K562 (cell line): Measurements from ENCODE around the gene DCAF6. TPM values are rescaled to one million over a fixed set of nuclear protein-coding genes. Genes with fewer than 3 reads are reported as not detected.

Source experiments
- BHLHE40 ChIP-seq: IDR thresholded peaks from 2 replicates; pipeline ENCODE4 v1.6.1; 2011; ENCODE audit warnings: low read length, improper control_type of control experiment
- CCAR2 ChIP-seq: fragments of 200-400 bp; formaldehyde crosslinking; IDR thresholded peaks from 2 replicates; pipeline ENCODE4 v1.6.1; 2017; ENCODE audit warnings: mild to moderate bottlenecking, low read depth, low read length
- CEBPB ChIP-seq: fragments of 450-650 bp; IDR thresholded peaks from 2 replicates; pipeline ENCODE4 v1.6.1; 2016; ENCODE audit warnings: missing genetic modification characterization, missing compliant biosample characterization
- HDAC1 ChIP-seq, 2 experiments: fragments of 450-650 bp; IDR thresholded peaks; 2 replicates each; pipeline ENCODE4 v1.6.1; 2016 to 2017; ENCODE audit warnings: inconsistent platforms in 1 of 2, mild to moderate bottlenecking in 1 of 2, moderate library complexity in 1 of 2
- NEUROD1 ChIP-seq: fragments of 150-350 bp; IDR thresholded peaks from 2 replicates; pipeline ENCODE4 v1.6.1; 2014; ENCODE audit warnings: borderline replicate concordance, low read length, low read depth; ENCODE audit not compliant: partially characterized antibody
- PHF8 ChIP-seq: fragments of 200-600 bp; sonication (generic); IDR thresholded peaks from 2 replicates; pipeline ENCODE4 v1.6.1; 2012; ENCODE audit warnings: mixed run types, mild to moderate bottlenecking, inconsistent platforms, low read length, moderate library complexity, borderline replicate concordance
- RB1 ChIP-seq: fragments of 450-650 bp; IDR thresholded peaks from 2 replicates; pipeline ENCODE4 v1.6.1; 2017; ENCODE audit warnings: low read depth, mild to moderate bottlenecking
- SLC30A9 ChIP-seq: fragments of 250-450 bp; sonication (Bioruptor Pico); IDR thresholded peaks from 2 replicates; pipeline ENCODE4 v1.8.0; 2022; ENCODE audit warnings: mild to moderate bottlenecking, moderate library complexity
- TEAD2 ChIP-seq: fragments of 450-650 bp; IDR thresholded peaks from 2 replicates; pipeline ENCODE4 v1.6.1; 2016; ENCODE audit warnings: missing genetic modification characterization, control low read depth, missing compliant biosample characterization
- U2AF1 ChIP-seq: fragments of 200-400 bp; formaldehyde crosslinking; optimal IDR thresholded peaks from 2 replicates; pipeline ENCODE3; 2017; ENCODE audit warnings: mild to moderate bottlenecking, low read depth, low read length, moderate library complexity
- ZBTB7A ChIP-seq: IDR thresholded peaks from 2 replicates; pipeline ENCODE4 v1.6.1; 2011; ENCODE audit warnings: low read depth, mild to moderate bottlenecking, low read length, moderate library complexity, borderline replicate concordance; ENCODE audit not compliant: control insufficient read depth
- ZBTB9 ChIP-seq: fragments of 450-650 bp; formaldehyde crosslinking; IDR thresholded peaks from 2 replicates; pipeline ENCODE4 v1.4.0; 2020; ENCODE audit warnings: mild to moderate bottlenecking, moderate library complexity
- ZKSCAN1 ChIP-seq: fragments of 150-350 bp; IDR thresholded peaks from 2 replicates; pipeline ENCODE4 v1.6.1; 2016; ENCODE audit warnings: low read depth, low read length
- ZNF24 ChIP-seq: fragments of 450-650 bp; IDR thresholded peaks from 2 replicates; pipeline ENCODE4 v1.6.1; 2016
- ZNF311 ChIP-seq: fragments of 250-450 bp; sonication (Bioruptor Pico); IDR thresholded peaks from 2 replicates; pipeline ENCODE4 v1.4.0; 2020; ENCODE audit warnings: mild to moderate bottlenecking, moderate library complexity
- ZNF318 ChIP-seq, 2 experiments: fragments of 450-650 bp; IDR thresholded peaks; 2 replicates each; pipeline ENCODE4 v1.6.1; 2016; ENCODE audit warnings: mild to moderate bottlenecking in 2 of 2, borderline replicate concordance in 1 of 2, low read depth in 1 of 2, moderate library complexity in 1 of 2
- ZNF436 ChIP-seq: fragments of 250-450, 450-650 bp; sonication (Bioruptor Pico); formaldehyde crosslinking; IDR thresholded peaks from 2 replicates; pipeline ENCODE4 v1.7.0; 2020; ENCODE audit warnings: mild to moderate bottlenecking
- ZNF444 ChIP-seq: fragments of 250-450 bp; sonication (Bioruptor Pico); IDR thresholded peaks from 2 replicates; pipeline ENCODE4 v1.4.0; 2020; ENCODE audit warnings: mild to moderate bottlenecking, moderate library complexity
- ZNF511 ChIP-seq: sonication (generic); formaldehyde crosslinking; IDR thresholded peaks from 2 replicates; pipeline ENCODE4 v1.8.0; 2022; ENCODE audit warnings: mild to moderate bottlenecking, missing genetic modification reagents
- polyA plus RNA-seq, 8 experiments: library from polyadenylated mRNA; depleted of rRNA in 4 of 8; stranded (reverse) in 5 of 8; unstranded in 3 of 8; fragments of >200 nt; fragmentation: Nextera tagmentation in 2 of 8; fragmentation: Illumina TruSeq in 1 of 8; extraction: Ambion mirVana in 2 of 8; extraction: Trizol in 1 of 8; gene quantifications; 2 replicates each; pipeline versions ENCODE4 v1.2.1 to v1.2.3, GENCODE V29; 2011 to 2014; ENCODE audit warnings: inconsistent platforms in 1 of 8, missing spikeins in 1 of 8
- total RNA-seq, 7 experiments: library from RNA; depleted of rRNA in 6 of 7; stranded (reverse); fragments of >200 nt in 6 of 7; fragmentation: Illumina TruSeq in 2 of 7; extraction: Trizol in 2 of 7; gene quantifications; 2 replicates each; pipeline versions ENCODE4 v1.2.1 to v1.2.3, GENCODE V29; 2011 to 2021; ENCODE audit warnings: low replicate concordance in 1 of 7

Gene DCAF6
- total and polyA plus RNA-seq, 9 of the 15 experiments (the other 6 are each of a cell fraction or from before 2014, with no cell fraction given) = 19.1 to 102 (median 46.3) TPM

GRCh38 chr1:167984886-167985489 is 48.5 kb downstream of the DCAF6 start (continued):
- TF ChIP-seq PHF8 (no peak), ZNF436 (CRISPR knock-in tag) (no peak), ZNF444 (CRISPR knock-in tag) (no peak), ZBTB7A (no peak), SLC30A9 (CRISPR knock-in tag) (no peak), CEBPB (tag) (no peak), U2AF1 (no peak), RB1 (no peak), ZNF511 (peak; percentile 89), ZNF311 (CRISPR knock-in tag) (no peak), CCAR2 (no peak), ZBTB9 (peak; percentile 81; the same call in 1 of the 2 replicates), HDAC1 (IDR thresholded peaks at IDR 0.05) (peak in 1 of 2 experiments; percentile 97; a peak in 2 of 4 replicates), ZKSCAN1 (no peak; the same call in 1 of the 2 replicates), TEAD2 (tag) (peak; percentile 84), ZNF318 (IDR thresholded peaks at IDR 0.05; ENCODE audit: borderline replicate concordance in 1 of 2, low read depth in 1 of 2) (peak in 1 of 2 experiments; percentile 96; a peak in 2 of 4 replicates), BHLHE40 (peak; percentile 96), ZNF24 (peak; percentile 57; the same call in 1 of the 2 replicates), NEUROD1 (no peak)
